ENCODE data around the gene ADAMTS20.

DNA sequence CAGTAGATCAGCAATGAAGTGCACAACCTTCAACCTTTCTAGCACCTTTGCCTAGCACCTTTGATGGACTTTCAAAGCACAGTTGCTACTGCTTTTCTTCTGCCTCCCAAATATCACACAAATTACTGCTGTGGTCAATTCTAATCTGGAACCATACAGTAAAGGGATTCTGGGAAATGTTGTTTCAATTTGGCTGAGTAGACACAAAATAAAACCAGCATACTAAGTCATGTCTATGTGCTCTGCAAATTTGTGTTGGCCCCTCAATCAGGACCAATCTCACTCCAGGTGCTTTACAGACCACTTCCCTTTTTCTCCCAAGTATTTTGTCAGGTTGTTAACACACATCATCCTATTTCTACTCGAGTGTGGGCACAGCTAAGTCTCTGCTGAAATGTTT is 38.3 kb upstream of the ADAMTS20 start:
- TF ChIP-seq, protein P1, sequence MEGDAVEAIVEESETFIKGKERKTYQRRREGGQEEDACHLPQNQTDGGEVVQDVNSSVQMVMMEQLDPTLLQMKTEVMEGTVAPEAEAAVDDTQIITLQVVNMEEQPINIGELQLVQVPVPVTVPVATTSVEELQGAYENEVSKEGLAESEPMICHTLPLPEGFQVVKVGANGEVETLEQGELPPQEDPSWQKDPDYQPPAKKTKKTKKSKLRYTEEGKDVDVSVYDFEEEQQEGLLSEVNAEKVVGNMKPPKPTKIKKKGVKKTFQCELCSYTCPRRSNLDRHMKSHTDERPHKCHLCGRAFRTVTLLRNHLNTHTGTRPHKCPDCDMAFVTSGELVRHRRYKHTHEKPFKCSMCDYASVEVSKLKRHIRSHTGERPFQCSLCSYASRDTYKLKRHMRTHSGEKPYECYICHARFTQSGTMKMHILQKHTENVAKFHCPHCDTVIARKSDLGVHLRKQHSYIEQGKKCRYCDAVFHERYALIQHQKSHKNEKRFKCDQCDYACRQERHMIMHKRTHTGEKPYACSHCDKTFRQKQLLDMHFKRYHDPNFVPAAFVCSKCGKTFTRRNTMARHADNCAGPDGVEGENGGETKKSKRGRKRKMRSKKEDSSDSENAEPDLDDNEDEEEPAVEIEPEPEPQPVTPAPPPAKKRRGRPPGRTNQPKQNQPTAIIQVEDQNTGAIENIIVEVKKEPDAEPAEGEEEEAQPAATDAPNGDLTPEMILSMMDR (IDR thresholded peaks at IDR 0.05): no peak
- TF ChIP-seq POLR2AphosphoS5 (IDR thresholded peaks at IDR 0.05; ENCODE audit: insufficient read depth in 1 of 2, low read depth in 1 of 2) (no peak), POLR2A (IDR thresholded peaks at IDR 0.05) (no peak)
